Progenitor cell of endocrine pancreas (in vitro differentiated cells): ENCODE results near the gene RAB5B. TPM values are rescaled to one million over a fixed set of nuclear protein-coding genes. Genes with fewer than 3 reads are reported as not detected.

Experiments
- DNase-seq: peaks from one replicate; pipeline ENCODE4 v3.0.0; 2021; ENCODE audit warnings: low spot score; ENCODE audit not compliant: unreplicated experiment
- H3K27ac Mint-ChIP-seq: 2 replicates; pipeline ENCODE4 v1.8.0; 2021; ENCODE audit warnings: mild to moderate bottlenecking, moderate library complexity, mixed read lengths
- H3K27me3 Mint-ChIP-seq: 2 replicates; pipeline ENCODE4 v1.8.0; 2021; ENCODE audit warnings: mixed read lengths
- H3K36me3 Mint-ChIP-seq: 2 replicates; pipeline ENCODE4 v1.8.0; 2022; ENCODE audit warnings: mixed read lengths; ENCODE audit not compliant: insufficient read depth
- H3K4me1 Mint-ChIP-seq: 2 replicates; pipeline ENCODE4 v1.8.0; 2021; ENCODE audit warnings: low read depth, mixed read lengths
- H3K4me3 Mint-ChIP-seq: 2 replicates; pipeline ENCODE4 v1.8.0; 2021; ENCODE audit warnings: low read depth, mild to moderate bottlenecking, moderate library complexity, mixed read lengths
- H3K9me3 Mint-ChIP-seq: 2 replicates; pipeline ENCODE4 v1.8.0; 2021; ENCODE audit warnings: low read depth, mixed read lengths
- total RNA-seq: library from RNA; stranded (reverse); gene quantifications from 2 replicates; pipeline ENCODE4 v1.2.1, GENCODE V29; 2021
- TF ChIP-seq, protein P1 (sequence below): fragments of 200-600 bp; sonication (generic); IDR thresholded peaks from one replicate; pipeline ENCODE4 v1.5.0; 2021; ENCODE audit warnings: antibody characterized with exemption, mild to moderate bottlenecking; ENCODE audit not compliant: unreplicated experiment

RAB5B gene
- total RNA-seq, 1 donor from 2014 or later, result 116 TPM

DNA sequence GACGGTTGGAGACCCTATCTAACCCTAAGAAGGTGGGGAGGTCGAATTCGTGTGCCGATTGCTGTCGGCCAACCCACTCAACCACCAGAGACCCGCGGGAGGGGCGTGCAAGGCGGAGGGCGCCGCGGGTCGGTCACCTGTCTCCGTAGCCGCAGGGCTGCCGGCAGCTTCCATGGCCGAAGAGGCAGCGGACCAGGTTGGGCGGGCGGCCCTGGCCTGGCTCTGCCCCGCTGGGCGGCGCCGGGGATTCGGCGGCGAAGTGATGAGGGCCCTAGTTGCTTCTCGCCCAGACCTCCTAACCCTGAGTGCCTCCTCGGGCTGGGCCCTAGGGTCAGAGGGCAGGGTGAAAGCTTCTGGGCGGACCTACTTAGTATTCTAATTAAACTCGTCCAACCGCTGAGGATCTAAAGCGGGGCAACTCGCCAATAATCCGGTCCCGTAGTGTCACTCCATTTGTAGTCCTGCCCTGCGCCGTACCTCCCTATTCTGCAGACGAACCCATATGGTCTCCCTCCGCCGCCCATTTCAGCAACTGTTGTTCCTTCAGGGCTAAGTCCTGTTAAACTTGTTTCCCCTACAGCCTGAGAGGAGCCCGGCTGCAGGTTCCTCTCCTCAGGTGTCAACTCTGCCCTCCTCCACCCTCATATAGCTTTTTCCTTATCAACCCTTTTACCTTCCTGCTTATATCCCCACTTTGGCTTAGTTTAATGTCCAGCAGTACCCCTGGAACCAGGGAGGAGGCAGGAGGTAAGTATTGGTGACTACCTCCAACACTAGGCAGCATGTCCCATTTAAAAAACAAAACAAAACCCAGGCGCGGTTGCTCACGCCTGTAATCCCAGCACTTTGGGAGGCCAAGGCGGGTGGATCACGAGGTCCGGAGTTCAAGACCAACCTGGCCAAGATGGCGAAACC is 46.0 kb upstream of the RAB5B start, which contains the start of gene PYM1:
Gene PYM1 (minus strand): TSS at position 307 of the 915 bp plus-strand sequence. CDS start 133 bp downstream, at position 174.
- H3K36me3 Mint-ChIP-seq, result peaks cover 2% of the 10 kb centered on the region
- peak within 1 kb of the TSS; percentile 99 for H3K4me3 Mint-ChIP-seq
- H3K4me1 Mint-ChIP-seq, result peaks cover 31% of the 10 kb centered on the region
- no peaks in the 10 kb centered on the region for H3K9me3 Mint-ChIP-seq
- H3K27ac Mint-ChIP-seq, result peak within 1 kb of the TSS; percentile 99
- TF ChIP-seq, protein P1, sequence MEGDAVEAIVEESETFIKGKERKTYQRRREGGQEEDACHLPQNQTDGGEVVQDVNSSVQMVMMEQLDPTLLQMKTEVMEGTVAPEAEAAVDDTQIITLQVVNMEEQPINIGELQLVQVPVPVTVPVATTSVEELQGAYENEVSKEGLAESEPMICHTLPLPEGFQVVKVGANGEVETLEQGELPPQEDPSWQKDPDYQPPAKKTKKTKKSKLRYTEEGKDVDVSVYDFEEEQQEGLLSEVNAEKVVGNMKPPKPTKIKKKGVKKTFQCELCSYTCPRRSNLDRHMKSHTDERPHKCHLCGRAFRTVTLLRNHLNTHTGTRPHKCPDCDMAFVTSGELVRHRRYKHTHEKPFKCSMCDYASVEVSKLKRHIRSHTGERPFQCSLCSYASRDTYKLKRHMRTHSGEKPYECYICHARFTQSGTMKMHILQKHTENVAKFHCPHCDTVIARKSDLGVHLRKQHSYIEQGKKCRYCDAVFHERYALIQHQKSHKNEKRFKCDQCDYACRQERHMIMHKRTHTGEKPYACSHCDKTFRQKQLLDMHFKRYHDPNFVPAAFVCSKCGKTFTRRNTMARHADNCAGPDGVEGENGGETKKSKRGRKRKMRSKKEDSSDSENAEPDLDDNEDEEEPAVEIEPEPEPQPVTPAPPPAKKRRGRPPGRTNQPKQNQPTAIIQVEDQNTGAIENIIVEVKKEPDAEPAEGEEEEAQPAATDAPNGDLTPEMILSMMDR, result peak; percentile 6
- peaks cover 13% of the 10 kb centered on the region for H3K27me3 Mint-ChIP-seq
- DNase-seq, result peak; percentile 44

DNA sequence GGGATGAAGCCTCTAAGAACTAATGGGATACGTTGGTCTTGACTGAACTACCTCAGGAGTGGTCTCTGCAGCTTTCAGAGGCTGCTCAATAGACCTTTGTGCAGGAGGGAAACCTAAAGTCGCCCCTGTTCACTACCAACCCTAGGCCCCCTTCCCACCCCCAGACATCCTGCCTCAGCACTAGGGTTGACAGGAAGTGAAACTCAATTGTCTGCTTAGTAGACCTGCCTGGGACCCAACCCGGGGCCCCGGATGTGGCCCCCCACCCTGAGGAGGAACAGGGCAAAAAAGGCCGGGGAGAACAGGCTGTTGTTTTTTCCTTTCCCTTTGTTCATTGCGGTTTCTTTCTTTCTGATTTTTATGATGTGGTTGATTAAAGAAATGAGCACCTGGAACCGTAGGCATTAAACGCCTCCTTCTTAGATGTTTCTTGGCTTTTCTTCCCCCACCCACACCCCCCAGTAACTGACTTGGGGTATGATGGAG is 44.5 kb upstream of the RAB5B start:
- Mint-ChIP-seq H3K9me3 (no peaks in the 10 kb centered on the region), H3K27ac (peak overlapping the region; percentile 45), H3K4me3 (peak overlapping the region; percentile 56), H3K36me3 (peaks cover 2% of the 10 kb centered on the region), H3K4me1 (peaks cover 31% of the 10 kb centered on the region), H3K27me3 (peaks cover 26% of the 10 kb centered on the region)
- DNase-seq, result no peak
- TF ChIP-seq, protein P1, result no peak

DNA sequence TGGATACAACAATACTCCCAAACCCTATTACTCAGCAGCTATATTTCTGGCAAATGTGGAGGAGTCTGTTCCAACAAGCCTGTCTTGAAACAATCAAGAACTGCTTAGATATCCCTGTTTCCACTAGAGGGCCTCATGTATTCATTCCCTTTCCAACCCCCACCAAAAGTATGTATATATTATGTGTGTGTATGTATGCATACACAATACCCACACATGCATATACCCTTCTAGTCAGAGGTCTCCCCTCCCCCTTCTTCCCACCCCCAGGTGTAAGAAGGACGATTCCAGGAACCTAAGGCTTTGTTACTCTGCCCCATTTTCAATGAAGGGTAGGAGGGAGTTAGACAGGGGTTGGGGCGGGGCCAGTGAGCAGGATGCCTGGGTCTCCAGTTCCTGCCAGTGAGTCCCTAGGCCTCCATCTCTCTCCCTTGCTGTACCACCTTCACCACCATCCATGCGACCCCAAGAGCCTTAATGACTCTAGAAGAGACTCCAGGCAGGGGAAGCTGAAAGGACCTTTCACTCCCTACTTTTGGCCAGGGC is 43.0 kb upstream of the RAB5B start, which contains the start of gene DGKA:
Gene DGKA (plus strand): TSS at position 392 of the 546 bp plus-strand sequence. CDS start 5,342 bp downstream, outside the sequence.
- Mint-ChIP-seq H3K27ac (peak within 1 kb of the TSS; percentile 81), H3K27me3 (peaks cover 41% of the 10 kb centered on the region), H3K4me1 (peaks cover 22% of the 10 kb centered on the region), H3K36me3 (no peaks in the 10 kb centered on the region), H3K4me3 (peak within 1 kb of the TSS; percentile 81), H3K9me3 (no peaks in the 10 kb centered on the region)
- TF ChIP-seq, protein P1, result peak; percentile 62
- DNase-seq, result no peak

DNA sequence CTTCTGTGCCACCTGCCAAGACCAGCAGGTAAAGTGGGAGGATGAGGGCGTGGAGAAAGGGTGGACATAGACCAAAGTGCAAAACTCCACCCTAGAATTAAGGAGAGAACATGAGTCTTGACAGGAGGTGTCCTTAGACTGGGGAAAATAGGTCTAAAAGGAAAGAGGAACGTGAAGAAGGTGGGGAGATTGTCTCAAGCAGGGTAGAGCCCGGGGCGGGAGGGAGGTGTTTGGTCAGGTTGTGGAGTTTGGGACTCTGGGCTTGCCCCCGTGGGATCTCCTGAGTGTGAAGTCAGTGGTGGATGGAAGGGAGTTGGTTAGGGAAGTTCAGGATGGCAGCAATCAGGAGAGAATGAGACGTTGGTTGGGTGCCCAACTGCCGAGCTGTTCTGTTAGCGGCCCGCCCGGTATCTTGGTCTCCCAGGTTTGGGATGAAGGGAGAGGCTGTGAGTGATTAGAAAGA is 42.5 kb upstream of the RAB5B start:
- Mint-ChIP-seq H3K27me3 (peaks cover 46% of the 10 kb centered on the region), H3K4me1 (peaks cover 17% of the 10 kb centered on the region), H3K27ac (peak overlapping the region; percentile 81), H3K9me3 (no peaks in the 10 kb centered on the region), H3K4me3 (peak overlapping the region; percentile 81), H3K36me3 (no peaks in the 10 kb centered on the region)
- TF ChIP-seq, protein P1, result no peak
- no peak for DNase-seq
